H1 (cell line): ENCODE data around the gene MBOAT1.

Experiments used
- CEBPB ChIP-seq: IDR thresholded peaks from 2 replicates; pipeline ENCODE4 v1.6.1; 2012; ENCODE audit warnings: low read depth, low read length
- POLR2A ChIP-seq, 2 experiments: IDR thresholded peaks; 1 replicate in 1 of 2; 2 replicates in 1 of 2; pipeline ENCODE4 v1.6.1; 2011; ENCODE audit warnings: low read depth in 2 of 2, low read length in 2 of 2, mild to moderate bottlenecking in 2 of 2; ENCODE audit errors: control extremely low read depth in 1 of 2
- POLR2AphosphoS5 ChIP-seq: IDR thresholded peaks from 2 replicates; pipeline ENCODE4 v1.6.1; 2011; ENCODE audit warnings: low read depth, low read length

GRCh38 chr6:20217324-20217855 lies 5.1 kb upstream of the MBOAT1 start:
- TF ChIP-seq POLR2AphosphoS5 (no peak), POLR2A (IDR thresholded peaks at IDR 0.05; ENCODE audit: control extremely low read depth in 1 of 2, low read depth in 2 of 2, low read length in 2 of 2) (no peak), CEBPB (no peak)
